NK-92 (cell line): ENCODE data around the gene CHADL.

Experiments used
- DNase-seq: peaks from one replicate; lab custom pipeline; 2025; ENCODE audit not compliant: unreplicated experiment; lab: John Stamatoyannopoulos, UW

CHADL gene

DNA sequence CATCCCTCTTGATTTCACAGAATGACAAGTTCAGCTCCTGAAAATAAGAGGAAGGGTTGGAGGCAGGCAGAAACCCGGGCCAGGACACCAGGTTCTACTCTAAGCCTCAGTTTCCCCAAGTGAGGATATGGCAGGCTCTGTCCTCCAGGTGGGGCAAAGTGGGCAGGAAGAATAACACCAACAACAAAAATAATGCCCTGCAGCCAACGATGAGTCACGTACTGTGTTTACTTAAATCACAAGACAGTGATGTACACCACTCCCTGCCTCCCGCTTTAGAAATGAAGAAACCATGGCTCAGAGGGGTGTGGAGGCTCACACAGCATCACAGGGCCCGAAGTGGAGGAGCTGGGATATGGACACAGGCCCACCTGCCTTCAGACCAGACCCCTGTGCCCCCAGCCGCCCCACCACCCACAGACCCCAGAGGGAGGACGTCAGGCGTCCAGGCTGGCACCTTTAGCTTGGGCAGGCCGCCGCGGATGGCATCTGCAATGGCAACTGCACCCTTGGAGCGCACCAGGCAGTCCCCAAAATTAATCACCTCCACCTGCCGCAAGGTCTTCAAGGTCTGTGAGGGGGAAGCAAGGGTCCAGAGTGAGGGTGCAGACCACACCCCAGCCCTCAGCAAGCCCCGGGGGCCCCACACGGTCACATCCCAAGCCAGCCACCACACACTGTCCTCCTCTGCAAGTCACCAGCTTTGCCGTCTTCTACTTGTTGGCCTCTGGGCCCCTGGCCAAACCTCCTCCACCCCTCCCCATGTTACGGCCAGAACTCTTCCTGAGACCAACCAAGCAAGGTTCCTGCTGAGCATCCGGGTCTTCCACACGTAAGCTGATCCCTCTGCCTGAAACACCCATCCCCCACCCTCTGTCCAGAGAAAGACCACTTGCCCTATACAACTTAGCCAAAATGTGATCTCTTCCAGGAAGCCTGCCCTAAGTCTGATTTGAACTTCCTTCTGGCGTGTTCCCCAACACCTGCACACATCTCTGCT, 15.8 kb upstream of the CHADL start:
- no peak for DNase-seq

DNA sequence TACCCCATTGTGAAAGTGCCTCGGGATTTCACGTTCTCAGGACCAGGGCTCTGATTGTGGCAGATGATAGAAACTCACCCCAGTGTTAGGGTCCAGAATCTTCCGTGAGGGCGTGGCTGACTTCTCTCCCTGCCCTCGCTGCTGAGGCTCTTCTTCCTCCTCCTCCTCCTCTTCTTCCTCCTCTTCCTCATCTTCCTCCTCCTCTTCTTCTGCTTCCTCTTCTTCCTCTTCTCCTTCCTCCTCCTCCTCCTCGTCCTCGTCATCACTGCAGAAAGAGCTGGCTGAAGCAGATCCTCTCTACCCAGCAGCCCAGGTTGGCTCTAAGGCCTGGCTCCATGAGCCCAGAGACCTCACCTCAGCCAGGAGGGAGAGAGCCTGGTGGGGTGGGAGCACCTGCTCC, 13.5 kb upstream of the CHADL start:
- DNase-seq = no peak

DNA sequence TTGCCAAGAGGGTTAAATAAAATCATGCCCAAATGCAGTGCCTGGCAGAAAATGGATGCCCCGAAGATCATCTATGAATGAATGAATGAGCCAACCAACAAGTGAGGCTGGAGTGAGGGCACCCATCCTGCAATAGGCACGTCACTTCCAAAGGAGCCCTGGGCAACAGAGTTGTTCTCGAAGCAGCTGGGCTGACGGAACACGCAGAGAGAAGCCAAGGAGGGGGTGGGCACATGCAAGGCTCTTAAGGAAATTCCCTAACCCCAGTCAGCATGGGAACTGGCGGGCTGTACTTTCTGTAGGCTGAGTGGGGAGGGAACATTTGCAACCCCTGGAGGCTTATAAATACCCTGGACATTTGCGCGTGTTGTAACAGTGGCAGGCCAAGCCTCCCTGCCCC, 11.6 kb upstream of the CHADL start:
- no peak for DNase-seq

DNA sequence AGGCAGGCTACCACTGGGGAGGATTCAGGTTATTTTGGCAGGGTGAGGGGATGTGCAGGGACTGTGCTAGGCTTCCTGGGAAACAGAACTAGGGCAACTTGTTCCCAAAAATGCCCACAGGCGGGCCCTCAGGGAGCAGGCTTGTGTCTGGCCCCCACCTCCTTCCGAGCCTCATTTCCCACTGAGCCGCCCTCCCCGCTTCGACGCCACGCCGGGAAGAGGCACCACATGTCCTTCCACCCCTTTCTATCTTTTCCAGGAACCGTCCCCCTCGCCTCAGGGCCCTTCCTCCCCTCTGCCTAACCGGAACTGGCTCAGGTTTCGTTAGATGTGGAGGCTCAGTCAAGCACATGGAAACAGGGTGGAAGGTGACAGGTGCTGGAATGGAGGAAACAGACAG, 9.4 kb upstream of the CHADL start:
- DNase-seq = no peak

DNA sequence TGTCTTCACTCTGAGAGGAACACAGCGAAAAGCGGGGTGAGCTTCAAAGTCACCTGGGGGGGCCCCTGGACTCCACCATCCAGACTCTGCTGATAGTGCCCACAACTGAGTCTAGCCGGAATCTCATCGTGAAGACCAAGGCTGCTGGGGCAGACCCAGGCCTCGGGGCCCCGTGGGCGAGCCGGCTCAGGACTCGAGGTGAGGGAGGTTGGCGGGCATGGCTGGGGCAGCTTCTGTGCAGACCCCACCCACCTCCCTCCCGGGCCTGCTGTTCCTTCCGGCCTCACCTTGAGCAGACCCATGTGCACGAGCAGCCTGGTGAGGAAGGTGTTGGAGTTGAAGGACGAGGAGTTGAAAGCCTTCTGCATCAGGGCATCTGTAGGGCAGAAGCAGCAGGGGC, 8.7 kb upstream of the CHADL start:
- no peak for DNase-seq

DNA sequence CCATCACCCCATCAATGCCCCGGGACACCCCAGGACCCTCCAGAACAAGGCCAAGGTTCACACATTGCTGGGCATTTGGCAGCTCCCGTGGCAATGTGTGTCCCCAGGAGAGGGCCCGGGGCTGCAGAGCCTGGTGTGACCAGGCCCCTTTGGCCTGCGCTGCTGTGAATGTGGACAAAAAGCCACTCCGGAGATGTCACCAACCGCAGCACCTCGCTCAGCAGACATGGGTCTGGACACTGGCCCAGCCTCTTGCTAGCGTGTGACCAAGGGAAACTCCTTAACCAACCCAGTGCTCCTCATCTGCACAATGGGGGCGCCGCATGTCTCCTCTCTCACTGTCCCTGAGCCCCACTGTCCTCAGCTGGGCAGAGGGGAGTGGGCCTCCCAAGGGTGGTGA, 8.0 kb upstream of the CHADL start:
- DNase-seq = no peak

DNA sequence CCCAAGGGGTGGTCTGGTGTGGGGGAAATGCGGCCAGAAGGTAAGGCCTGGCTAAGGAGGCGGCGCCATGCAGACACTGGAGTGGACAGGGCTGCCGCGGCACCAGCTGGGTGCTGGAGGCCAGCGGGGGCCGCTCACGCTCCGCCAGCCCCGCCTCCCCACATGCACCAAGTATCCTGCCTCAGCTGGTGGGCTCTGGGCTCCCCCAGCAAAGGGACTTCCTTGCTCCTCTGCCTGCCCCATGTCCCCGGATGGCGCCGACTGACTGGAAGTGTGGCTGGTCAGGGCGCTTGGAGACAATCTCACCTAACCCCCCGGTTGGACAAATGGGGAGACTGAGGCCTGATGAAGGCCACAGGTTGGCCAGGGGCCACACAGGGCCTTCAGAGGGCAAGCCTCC, 7.6 kb upstream of the CHADL start:
- DNase-seq = no peak

DNA sequence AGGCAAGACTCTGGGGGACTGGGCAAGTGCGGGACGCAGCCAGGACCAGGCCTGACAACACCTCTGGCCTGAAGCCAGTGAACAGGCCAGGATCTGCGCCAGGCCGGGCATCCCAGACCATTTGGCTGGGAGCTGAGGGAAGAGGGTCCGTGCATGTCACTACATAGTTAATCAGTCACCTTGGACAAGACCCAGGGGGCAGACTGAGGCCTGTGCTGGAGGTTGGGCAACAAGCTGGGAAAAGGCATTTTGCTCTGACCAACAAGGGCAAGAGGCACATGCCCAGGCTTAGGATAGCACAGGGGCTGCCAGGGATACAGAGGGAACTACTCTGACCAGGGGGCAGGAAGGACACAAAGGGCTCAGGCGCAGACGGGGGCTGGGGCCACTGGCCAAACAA, 7.0 kb upstream of the CHADL start:
- DNase-seq = no peak

DNA sequence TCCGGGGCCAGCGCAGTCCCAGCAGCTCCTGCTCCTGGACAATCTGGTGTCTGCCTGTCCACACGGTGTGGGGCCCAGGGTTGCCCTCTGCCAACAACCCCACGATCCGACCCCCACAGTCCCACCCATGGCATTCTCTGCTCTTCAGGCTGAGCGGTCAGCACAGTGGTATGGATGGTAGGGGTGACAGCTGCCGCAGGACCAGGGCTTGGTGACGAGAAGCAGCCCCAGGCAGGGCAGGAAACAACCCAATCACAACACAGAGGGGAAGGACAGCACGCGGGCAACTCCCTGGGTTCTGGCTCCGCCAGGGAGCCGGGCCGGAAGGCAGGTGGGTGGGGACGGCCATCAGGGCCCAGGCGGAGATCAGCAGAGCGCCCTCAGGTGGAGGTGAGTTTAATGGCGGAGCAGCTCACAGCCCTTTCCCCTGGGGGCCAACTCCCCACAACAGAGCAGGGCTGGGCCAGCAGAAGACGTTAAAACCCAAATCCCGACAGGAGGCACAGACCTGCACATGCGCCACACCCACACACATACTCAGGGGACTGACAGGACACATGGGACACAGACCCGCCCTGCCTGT, 5.3 kb upstream of the CHADL start:
- DNase-seq = no peak

DNA sequence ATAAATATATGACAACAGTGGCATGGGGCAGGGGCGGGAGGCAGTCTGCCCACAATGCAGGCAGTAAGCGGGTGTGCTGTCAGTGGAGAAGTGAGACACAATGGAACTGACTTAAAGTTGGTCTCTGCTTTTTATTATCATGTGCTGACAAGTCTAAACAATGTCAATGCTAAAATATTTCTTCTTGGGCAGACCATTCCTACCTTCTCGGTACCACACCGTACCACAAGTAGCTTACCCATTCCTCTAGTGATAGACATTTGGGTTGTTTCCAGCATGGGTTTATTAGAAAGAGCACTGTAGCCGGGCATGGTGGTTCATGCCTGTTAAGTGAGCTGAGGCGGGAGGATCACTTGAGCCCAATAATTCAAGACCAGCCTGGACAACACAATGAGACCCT, 2.6 kb upstream of the CHADL start:
- DNase-seq = no peak

DNA sequence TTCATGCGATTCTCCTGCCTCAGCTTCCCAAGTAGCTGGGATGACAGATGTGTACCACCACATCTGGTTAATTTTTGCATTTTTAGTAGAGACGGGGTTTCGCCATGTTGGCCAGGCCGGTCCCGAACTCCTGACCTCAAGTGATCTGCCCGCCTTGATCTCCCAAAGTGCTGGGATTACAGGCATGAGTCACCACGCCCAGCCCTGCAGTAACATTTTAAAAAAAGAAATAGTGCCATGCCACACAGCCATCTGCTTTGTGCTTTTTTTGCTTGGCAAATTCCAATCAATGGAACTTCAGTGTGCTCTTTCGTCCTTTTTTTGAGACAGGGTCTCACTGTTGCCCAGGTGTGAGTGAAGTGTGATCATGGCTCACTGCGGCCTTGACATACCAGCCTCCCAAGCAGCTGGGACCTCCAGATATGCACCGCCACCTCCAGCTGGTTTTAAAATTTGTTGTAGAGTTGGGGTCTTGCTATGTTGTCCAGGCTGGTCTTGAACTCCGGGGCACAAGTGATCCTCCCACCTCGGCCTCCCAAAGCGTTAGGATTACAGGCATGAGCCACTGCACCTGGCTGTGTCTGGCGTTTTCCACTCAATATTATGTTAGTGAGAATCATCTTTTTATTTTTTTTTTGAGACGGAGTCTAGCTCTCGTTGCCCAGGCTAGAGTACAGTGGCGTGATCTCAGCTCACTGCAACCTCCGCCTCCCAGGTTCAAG, 1.8 kb upstream of the CHADL start:
- DNase-seq = no peak

DNA sequence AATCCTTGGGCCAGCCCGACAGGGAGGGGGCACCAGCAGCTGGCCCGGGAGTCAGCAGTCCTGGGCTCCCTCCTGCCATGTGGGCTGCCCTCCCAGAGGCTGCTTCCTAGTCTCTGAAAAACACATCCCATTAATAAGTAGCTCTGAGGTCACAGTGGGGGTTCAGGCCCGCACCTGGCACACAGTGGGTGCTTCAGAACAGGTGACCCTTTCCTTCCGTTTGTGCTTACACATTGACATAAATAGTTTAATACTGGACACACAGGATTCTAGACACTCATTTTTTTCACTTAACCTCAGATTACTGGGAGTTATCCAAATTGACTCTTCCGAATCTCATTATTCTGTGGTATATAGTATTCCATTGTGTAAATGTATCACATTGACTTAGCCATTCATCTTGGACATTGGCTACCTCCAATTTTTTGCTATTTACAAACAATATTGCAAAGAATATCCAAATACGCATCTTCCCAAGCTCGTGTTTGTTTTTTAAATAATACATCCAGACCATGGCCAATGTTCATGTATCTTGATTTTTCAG, 474 bp upstream of the CHADL start:
- DNase-seq = no peak

DNA sequence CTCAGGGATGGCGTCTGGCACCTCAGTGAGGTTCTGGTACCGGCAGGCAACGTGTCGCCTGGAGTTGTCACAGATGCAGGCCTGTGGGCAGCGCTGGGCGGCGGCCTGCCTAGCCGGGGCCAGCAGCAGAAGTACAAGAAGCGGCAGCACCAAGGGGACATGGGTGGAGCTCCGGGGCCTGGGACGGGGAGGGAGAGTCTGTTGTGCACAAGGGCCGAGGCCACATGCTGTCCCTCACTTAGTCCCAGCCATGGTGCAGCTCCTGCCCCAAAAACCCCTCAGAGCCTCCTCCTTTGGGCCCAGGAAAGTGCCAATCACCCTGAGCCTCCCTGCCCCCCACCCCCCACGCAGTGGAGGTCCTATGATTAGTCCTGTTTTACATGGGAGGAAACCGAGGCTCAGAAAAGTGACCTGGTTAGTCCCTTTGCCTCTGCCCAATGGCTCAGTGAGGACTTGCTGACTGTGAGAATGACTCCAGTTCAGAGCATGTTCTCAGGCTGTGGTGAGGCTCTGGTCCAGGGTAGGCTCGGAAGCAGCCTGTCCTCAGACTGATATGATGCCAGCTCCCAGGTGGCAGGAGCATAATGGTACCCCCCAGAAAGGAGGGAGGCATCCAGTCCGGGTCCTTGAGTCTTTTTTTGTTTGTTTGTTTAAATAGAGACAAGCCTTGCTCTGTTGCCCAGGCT, 1.1 kb downstream of the CHADL start:
- DNase-seq = no peak

DNA sequence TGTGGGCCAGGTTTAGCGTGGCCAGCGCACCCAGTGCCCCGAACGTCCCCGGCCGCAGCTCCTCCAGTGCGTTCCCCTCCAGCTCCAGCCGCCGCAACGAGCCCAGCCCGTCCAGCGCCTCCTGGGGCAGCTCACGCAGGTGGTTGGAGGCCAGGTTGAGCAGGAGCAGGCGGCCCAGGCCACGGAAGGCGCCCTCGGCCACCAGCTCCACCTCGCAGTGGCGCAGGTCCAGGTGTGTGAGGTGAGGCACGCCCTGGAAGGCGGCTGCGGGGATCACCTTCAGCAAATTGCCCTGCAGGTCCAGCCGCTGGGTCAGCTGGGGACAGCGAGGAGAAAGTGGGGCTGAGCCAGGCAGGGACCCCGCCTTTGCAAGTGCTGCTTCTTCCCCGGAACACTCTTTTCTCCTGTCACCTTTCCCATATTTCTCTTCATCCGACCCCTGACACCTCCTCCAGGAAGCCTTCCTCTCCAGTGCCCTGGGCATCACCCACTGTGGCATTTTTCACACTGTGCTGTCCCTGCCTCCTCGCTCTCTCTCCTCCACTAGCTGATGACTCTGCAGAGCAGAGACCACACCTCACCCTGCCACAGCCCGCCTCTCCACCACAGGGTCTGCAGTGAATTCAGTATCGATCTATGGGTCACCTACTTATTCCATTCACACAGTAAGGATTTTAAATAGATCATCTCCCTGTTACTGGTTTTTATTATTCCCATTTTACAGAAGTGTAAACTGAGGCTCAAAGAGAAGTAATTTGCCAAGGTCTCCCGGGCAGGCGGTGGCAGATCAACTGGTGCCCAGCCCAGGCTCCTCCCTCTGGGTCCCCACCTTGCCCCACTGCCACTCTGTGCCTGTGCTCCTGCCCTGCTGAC, 1.9 kb downstream of the CHADL start:
- no peak for DNase-seq

DNA sequence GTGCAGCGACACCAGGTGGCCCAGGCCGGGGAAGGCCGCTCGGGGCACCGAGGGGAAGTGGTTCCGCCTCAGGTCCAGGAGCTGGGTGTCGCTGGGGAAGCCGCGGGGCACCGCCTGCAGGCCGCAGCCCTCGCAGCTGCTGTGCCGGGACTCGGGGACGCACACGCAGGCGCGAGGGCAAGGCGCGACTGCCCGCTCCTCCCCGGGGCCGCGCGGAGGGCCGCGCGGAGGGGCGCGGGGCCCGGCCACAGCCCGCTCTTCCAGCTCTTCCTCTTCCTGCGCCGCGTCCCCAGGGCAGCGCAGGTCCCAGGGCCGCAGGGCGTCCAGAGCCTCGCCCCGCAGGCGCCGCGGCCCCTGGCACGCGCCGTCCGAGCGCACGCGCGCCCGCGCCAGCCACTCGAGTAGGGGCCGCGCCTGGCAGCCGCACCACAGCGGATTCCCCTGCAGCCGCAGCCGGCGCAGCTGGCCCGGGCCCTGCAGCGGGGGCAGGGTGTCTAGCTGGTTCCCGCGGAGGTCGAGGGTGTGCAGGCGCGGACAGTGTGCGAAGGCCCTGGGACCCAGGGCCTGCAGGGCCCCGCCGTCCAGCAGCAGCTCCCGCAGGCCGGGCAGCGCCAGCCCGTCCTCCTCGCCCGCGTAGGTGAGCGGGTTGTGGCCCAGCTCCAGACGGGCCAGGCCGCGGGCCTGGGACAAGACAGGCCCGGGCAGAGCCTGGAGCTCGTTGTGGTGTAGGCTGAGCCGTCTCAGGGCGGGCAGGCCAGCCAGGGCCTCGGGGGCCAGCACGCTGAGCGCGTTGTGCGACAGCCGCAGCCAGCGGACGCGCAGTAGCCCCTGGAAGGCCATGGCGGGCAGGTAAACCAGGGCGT, 2.8 kb downstream of the CHADL start:
- DNase-seq = no peak

DNA sequence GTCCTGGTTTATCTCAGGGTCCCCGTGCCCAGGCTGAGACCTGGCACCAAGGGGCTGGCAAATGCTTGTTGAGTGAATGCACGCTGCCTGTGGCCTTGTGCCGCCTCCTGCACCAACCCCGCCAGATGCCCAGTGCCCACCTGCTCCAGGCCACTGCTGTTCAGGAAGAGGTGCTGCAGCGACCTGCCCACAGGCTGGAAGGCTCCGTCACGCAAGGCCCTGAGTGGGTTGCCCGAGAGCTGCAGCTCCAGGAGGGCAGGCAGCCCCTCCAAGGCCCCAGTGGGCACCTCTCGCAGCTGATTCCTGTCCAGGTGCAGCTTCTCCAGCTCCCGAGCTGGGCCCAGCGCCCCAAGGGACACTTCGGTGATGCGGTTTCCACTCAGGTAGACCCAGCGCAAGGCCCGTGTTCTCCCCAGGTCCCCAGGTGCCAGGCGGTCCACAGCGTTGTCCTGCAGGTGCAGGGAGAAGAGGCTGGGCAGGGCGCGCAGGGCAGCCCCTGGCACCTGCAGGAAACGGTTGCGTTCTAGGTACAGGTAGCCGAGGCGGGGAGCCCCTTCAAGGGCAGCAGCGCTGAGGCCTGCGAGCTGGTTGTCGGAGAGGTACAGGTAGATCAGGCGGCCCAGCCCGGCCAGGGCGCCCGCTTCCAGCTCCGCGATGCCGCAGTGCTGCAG, 3.6 kb downstream of the CHADL start:
- no peak for DNase-seq

DNA sequence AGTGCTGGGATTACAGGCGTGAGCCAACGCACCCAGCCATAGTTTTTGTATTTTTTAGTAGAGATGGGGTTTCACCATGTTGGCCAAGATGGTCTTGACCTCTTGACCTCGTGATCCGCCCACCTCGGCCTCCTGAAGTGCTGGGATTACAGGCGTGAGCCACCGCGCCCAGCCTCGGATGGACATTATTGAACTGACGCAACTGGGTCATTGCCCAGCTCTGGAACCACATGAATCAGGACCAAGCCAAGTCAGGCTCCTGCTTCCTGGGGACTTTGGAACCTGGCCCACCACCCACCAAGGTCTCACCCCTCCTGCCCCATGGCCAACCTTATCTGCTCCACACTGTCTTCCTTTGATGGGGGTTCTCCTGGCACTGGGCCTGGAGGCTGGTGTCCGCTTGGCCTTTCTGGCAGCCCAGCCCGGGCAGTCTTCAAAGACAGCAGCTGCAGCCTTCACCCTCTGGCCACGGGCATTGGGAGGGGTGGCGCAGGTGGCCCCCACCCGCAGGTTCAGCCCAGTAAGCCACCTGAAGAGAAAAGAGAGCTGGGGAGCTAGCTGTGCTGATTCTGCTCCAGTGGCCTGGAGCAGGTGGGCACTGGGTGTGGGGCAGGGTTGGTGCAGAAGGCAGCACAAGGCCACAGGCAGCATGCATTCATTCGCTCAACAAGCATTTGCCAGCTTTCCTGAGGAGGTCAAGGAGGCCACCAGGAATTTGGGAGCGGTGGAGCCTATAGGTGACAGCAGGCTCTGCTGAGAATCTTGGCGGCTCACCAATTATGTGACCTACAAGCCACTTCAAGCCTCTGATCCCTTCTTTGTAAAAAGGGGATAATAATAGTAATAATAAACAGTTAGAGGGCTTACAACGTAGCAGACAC, 5.7 kb downstream of the CHADL start:
- DNase-seq = no peak

DNA sequence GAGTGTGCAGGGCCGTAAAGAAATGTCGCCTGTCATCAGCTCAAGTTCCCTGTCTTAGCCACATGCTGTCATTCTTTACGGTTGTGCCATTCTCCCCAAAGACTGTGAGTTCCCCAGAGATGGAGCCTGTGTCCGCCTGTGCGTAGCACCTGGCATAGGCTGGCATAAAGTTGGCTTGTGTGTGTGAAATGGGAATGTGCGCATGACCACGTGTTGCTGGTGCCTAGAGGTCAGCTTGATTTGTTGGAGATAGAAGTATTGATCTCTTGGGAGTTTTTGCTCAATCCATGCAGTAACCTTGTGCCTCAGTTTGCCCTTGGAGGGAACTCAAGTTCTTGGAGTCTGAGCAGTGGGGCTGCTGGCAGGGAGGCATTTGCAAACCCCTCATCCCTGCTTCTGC, 9.4 kb downstream of the CHADL start:
- no peak for DNase-seq
